Measurements from ENCODE around the gene SEC14L5. TPM values are rescaled to one million over a fixed set of nuclear protein-coding genes. Genes with fewer than 3 reads are reported as not detected.

The SEC14L5 gene
- total RNA-seq, 1 experiment from 2014 or later: 0.27 TPM

DNA sequence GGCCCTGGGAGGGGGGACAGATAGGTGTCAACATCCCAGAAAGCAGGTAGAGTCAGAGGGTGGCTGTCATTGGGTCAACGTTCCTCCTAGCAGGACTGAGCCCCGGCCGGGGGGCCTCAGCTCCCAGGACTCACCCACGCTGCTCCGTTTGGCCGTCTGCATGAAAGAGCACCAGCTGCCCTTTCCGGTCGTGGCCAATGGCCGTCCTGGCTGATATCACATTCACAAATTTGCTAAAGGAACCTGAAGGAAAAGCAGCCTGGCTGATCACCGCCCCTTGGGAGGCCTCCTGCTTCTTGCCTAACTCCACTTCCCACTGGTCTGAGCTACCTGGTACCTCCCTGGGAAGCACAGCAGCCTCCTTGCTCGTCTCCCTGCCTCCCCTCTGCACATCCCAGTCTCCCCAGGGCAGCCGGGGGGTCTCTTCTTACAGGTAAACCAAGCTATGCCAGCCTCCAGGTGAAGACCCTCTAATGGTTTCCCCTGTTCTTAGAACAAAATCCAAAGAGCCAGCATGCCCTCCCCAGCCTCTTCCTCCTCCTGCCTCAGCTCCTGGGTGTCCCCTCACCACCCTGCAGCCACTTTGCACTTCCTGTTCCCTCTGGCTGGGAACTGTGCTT, 72.2 kb downstream of the SEC14L5 start:
- ChIA-PET POLR2A (no interaction called here), CTCF (no interaction called here), RAD21 (ENCODE audit: low non-redundant PET in 1 of 2, low total read pairs in 2 of 2, uncharacterized antibody in 2 of 2, unreplicated experiment in 2 of 2) (no interaction called here)
- DNase-seq (ENCODE audit: low read depth, low spot score) (no peak), ATAC-seq (no peak)
- intact Hi-C loops (cut with micrococcal nuclease): no loop called here
- no peaks in the 10 kb centered on the region for H3K9me3 ChIP-seq (ENCODE audit: control insufficient read depth in 1 of 2, insufficient read depth in 1 of 2, low read depth in 1 of 2, low read length in 2 of 2)
- no peaks in the 10 kb centered on the region for H3K9me2 ChIP-seq (ENCODE audit: insufficient read depth)
- no peak overlapping the region for H2AFZ ChIP-seq (ENCODE audit: low read depth, low read length, poor library complexity, severe bottlenecking)
- no peak overlapping the region for H3K4me3 ChIP-seq (replicated peaks in 1 of 2; ENCODE audit: low read depth in 1 of 2, low read length in 2 of 2)
- 0 out of 2 replicates have a peak, but pooled peaks cover 6% of the 10 kb centered on the region for H3K79me2 ChIP-seq (ENCODE audit: insufficient read depth, low read length)
- no peak overlapping the region for H3K9ac ChIP-seq (ENCODE audit: low read length)
- no peaks in the 10 kb centered on the region for H4K20me1 ChIP-seq (ENCODE audit: insufficient read depth)
- H3K36me3 ChIP-seq (ENCODE audit: control insufficient read depth in 1 of 2, insufficient read depth in 2 of 2, low read length in 2 of 2): no peaks in the 10 kb centered on the region; a peak in 1 of 4 replicates
- H3K4me2 ChIP-seq (ENCODE audit: low read length): no peak overlapping the region
- no peaks in the 10 kb centered on the region for H3K27me3 ChIP-seq (ENCODE audit: insufficient read depth, low read length)
- TF ChIP-seq CEBPB (IDR thresholded peaks at IDR 0.05; ENCODE audit: low read depth): no peak
- no peak for TF ChIP-seq SIN3A (IDR thresholded peaks at IDR 0.05; ENCODE audit: low read depth)
- TF ChIP-seq REST (IDR thresholded peaks at IDR 0.05; ENCODE audit: low read depth): no peak
- TF ChIP-seq ZNF274 (IDR thresholded peaks at IDR 0.05; ENCODE audit: low read depth, low read length): no peak
- TF ChIP-seq, protein P1, sequence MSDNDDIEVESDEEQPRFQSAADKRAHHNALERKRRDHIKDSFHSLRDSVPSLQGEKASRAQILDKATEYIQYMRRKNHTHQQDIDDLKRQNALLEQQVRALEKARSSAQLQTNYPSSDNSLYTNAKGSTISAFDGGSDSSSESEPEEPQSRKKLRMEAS (IDR thresholded peaks at IDR 0.05): no peak
- no peak for TF ChIP-seq SP1 (IDR thresholded peaks at IDR 0.05; ENCODE audit: low read depth)
- no peak for TF ChIP-seq ZBTB33 (IDR thresholded peaks at IDR 0.05; ENCODE audit: extremely low read depth, insufficient replicate concordance, low read length)
- H3K27ac ChIP-seq (ENCODE audit: low read depth, low read length): no peak overlapping the region
- no TSS peak for BruUV-seq (replicated peaks)
- peaks cover 10 to 22% of the 10 kb centered on the region in 2 experiments; a peak in 3 of 4 replicates for H3K4me1 ChIP-seq (ENCODE audit: control insufficient read depth in 1 of 2, insufficient read depth in 2 of 2, low read length in 2 of 2)
